ENCODE measurements around the gene ARL5A. TPM values are rescaled to one million over a fixed set of nuclear protein-coding genes. Genes with fewer than 3 reads are reported as not detected.

ARL5A gene
- total and polyA plus RNA-seq, 9 of the 15 experiments (the other 6 are each of a cell fraction or from before 2014, with no cell fraction given), result 16.3 to 117 (median 88.4) TPM

GRCh38 chr2:151782378-151783132 lies 45.7 kb downstream of the ARL5A start (continued):
- TF ChIP-seq PBX2 (CRISPR knock-in tag; IDR thresholded peaks at IDR 0.05; ENCODE audit: low read depth) (peak; percentile 68), PBX2 (tag; conservative IDR thresholded peaks at IDR 0.05; ENCODE audit: low read depth) (peak; percentile 83), ARID3A (IDR thresholded peaks at IDR 0.05; ENCODE audit: borderline replicate concordance, low read depth, low read length) (peak; percentile 95), ZFP30 (CRISPR knock-in tag; IDR thresholded peaks at IDR 0.05; ENCODE audit: borderline replicate concordance) (no peak), EP400 (IDR thresholded peaks at IDR 0.05) (peak; percentile 92), MIER1 (IDR thresholded peaks at IDR 0.05; ENCODE audit: low read depth) (no peak), CCNT2 (IDR thresholded peaks at IDR 0.05; ENCODE audit: borderline replicate concordance, extremely low read depth, insufficient read length, low read depth, low read length) (peak; percentile 86), ZNF740 (CRISPR knock-in tag; IDR thresholded peaks at IDR 0.05) (no peak), ZNF740 (tag; IDR thresholded peaks at IDR 0.05) (no peak; a peak in 1 of 4 replicates), ZNF280B (CRISPR knock-in tag; IDR thresholded peaks at IDR 0.05) (0 out of 2 replicates have a peak, but pooled peaks have one; percentile 9), SOX6 (IDR thresholded peaks at IDR 0.05) (peak; percentile 93)

Data from K562 (cell line).